H1 (cell line): ENCODE results near the gene ZNRF2. TPM values are rescaled to one million over a fixed set of nuclear protein-coding genes. Genes with fewer than 3 reads are reported as not detected.

Source experiments
- CTCF ChIA-PET: fragments of 300-600 bp; sonication (Branson Sonifier 250); formaldehyde crosslinking; loops from one replicate; lab custom pipeline; 2021; ENCODE audit not compliant: partially characterized antibody; lab: Charles Lee
- POLR2A ChIA-PET: fragments of 300-600 bp; sonication (Branson Sonifier 250); formaldehyde crosslinking; loops from one replicate; lab custom pipeline; 2021; ENCODE audit warnings: inconsistent platforms; ENCODE audit not compliant: partially characterized antibody; lab: Charles Lee
- DNase-seq, 2 experiments: peaks; one replicate each; pipeline versions ENCODE4 v3.0.0 to v3.0.0-alpha.2; 2010 to 2022; ENCODE audit warnings: low spot score in 2 of 2, low read depth in 1 of 2, mixed read lengths in 1 of 2
- FAIRE-seq: peaks from 2 replicates; lab custom pipeline; 2011; peaks lifted over from hg19 to GRCh38; lab: Jason Lieb, UNC
- H2AFZ ChIP-seq: 2 replicates; pipeline ENCODE4 v1.8.1; 2012; ENCODE audit warnings: low read length, inconsistent platforms
- H2AK5ac ChIP-seq: 2 replicates; pipeline ENCODE4 v1.6.1; 2013; ENCODE audit warnings: low read depth, low read length
- H2BK120ac ChIP-seq: replicated peaks from 2 replicates; pipeline ENCODE3; 2013; ENCODE audit warnings: low read depth, low read length, inconsistent platforms
- H2BK12ac ChIP-seq: 2 replicates; pipeline ENCODE4 v1.6.1; 2013; ENCODE audit warnings: low read depth, low read length
- H2BK15ac ChIP-seq: 2 replicates; pipeline ENCODE4 v1.6.1; 2013; ENCODE audit warnings: low read length
- H2BK20ac ChIP-seq: 2 replicates; pipeline ENCODE4 v1.6.1; 2013; ENCODE audit warnings: low read length
- H2BK5ac ChIP-seq: 2 replicates; pipeline ENCODE4 v1.6.1; 2013; ENCODE audit warnings: low read depth, low read length
- H3K14ac ChIP-seq: 2 replicates; pipeline ENCODE4 v1.6.1; 2013; ENCODE audit warnings: inconsistent platforms; ENCODE audit not compliant: insufficient read length
- H3K18ac ChIP-seq: 2 replicates; pipeline ENCODE4 v1.6.1; 2013; ENCODE audit warnings: low read length; ENCODE audit errors: extremely low read depth
- H3K23ac ChIP-seq: 2 replicates; pipeline ENCODE4 v1.6.1; 2013; ENCODE audit warnings: inconsistent platforms; ENCODE audit not compliant: insufficient read length
- H3K23me2 ChIP-seq: 2 replicates; pipeline ENCODE4 v1.6.1; 2013; ENCODE audit warnings: low read depth, low read length
- H3K27ac ChIP-seq: 2 replicates; pipeline ENCODE4 v1.6.1; 2011; ENCODE audit warnings: low read depth, low read length, inconsistent platforms
- H3K27me3 ChIP-seq, 4 experiments: replicated peaks in 1 of 4; 1 replicate in 1 of 4; 2 replicates in 3 of 4; pipeline versions ENCODE4 v1.6.1 to v1.8.1; 2011 to 2013; ENCODE audit warnings: low read length in 3 of 4, mild to moderate bottlenecking in 3 of 4, inconsistent platforms in 2 of 4, mixed read lengths in 2 of 4, moderate library complexity in 1 of 4; ENCODE audit not compliant: control insufficient read depth in 3 of 4, insufficient read depth in 3 of 4; ENCODE audit errors: extremely low read depth in 1 of 4
- H3K36me3 ChIP-seq, 4 experiments: 2 replicates each; pipeline versions ENCODE4 v1.6.1 to v1.8.1; 2011 to 2013; ENCODE audit warnings: mild to moderate bottlenecking in 4 of 4, low read length in 3 of 4, moderate library complexity in 2 of 4, control low read depth in 1 of 4, inconsistent platforms in 1 of 4; ENCODE audit not compliant: insufficient read depth in 4 of 4, control insufficient read depth in 2 of 4
- H3K4ac ChIP-seq: replicated peaks from 2 replicates; pipeline ENCODE3; 2013; ENCODE audit warnings: low read length, low read depth, mixed read lengths, inconsistent platforms; ENCODE audit not compliant: insufficient read length
- H3K4me1 ChIP-seq, 4 experiments: replicated peaks in 1 of 4; 1 replicate in 1 of 4; 2 replicates in 3 of 4; pipeline versions ENCODE4 v1.6.1 to v1.8.1; 2011 to 2013; ENCODE audit warnings: low read length in 3 of 4, inconsistent platforms in 2 of 4, mixed read lengths in 1 of 4; ENCODE audit not compliant: insufficient read depth in 4 of 4, control insufficient read depth in 3 of 4
- H3K4me2 ChIP-seq, 2 experiments: 2 replicates each; pipeline versions ENCODE4 v1.6.1 to v1.8.1; 2011 to 2013; ENCODE audit warnings: low read depth in 2 of 2, low read length in 2 of 2, control low read depth in 1 of 2, inconsistent platforms in 1 of 2, mild to moderate bottlenecking in 1 of 2; ENCODE audit not compliant: insufficient read depth in 1 of 2
- H3K4me3 ChIP-seq, 4 experiments: fragments of 200-600, 300-600 bp in 1 of 4; sonication (generic), shearing (Covaris generic), sonication (Bioruptor Twin) in 1 of 4; 2 replicates each; pipeline versions ENCODE4 v1.5.1 to v1.8.1; 2011 to 2016; ENCODE audit warnings: low read length in 4 of 4, low read depth in 3 of 4, control low read depth in 2 of 4, inconsistent platforms in 2 of 4, mild to moderate bottlenecking in 2 of 4, mixed read lengths in 1 of 4, moderate library complexity in 1 of 4; ENCODE audit not compliant: insufficient read depth in 2 of 4; ENCODE audit errors: extremely low read depth in 1 of 4
- H3K56ac ChIP-seq: replicated peaks from 2 replicates; pipeline ENCODE3; 2013; ENCODE audit warnings: low read depth, mild to moderate bottlenecking, mixed read lengths, low read length, inconsistent platforms; ENCODE audit not compliant: insufficient read length
- H3K79me1 ChIP-seq: 2 replicates; pipeline ENCODE4 v1.6.1; 2013; ENCODE audit warnings: low read depth, low read length, control low read depth
- H3K79me2 ChIP-seq, 2 experiments: 2 replicates each; pipeline versions ENCODE4 v1.6.1 to v1.8.1; 2012 to 2013; ENCODE audit warnings: low read length in 2 of 2, mild to moderate bottlenecking in 2 of 2, inconsistent platforms in 1 of 2; ENCODE audit not compliant: insufficient read depth in 2 of 2, control insufficient read depth in 1 of 2
- H3K9ac ChIP-seq, 4 experiments: replicated peaks in 1 of 4; 1 replicate in 1 of 4; 2 replicates in 3 of 4; pipeline versions ENCODE4 v1.6.1 to v1.8.1; 2011 to 2013; ENCODE audit warnings: low read depth in 3 of 4, low read length in 3 of 4, control low read depth in 2 of 4, mild to moderate bottlenecking in 2 of 4, moderate library complexity in 2 of 4, inconsistent platforms in 1 of 4; ENCODE audit errors: extremely low read depth in 1 of 4
- H3K9me3 ChIP-seq, 2 experiments: 2 replicates each; pipeline versions ENCODE4 v1.6.1 to v1.8.1; 2012 to 2013; ENCODE audit warnings: mild to moderate bottlenecking in 2 of 2, moderate library complexity in 2 of 2, control low read depth in 1 of 2, inconsistent platforms in 1 of 2, low read depth in 1 of 2, low read length in 1 of 2, mixed read lengths in 1 of 2; ENCODE audit not compliant: insufficient read depth in 2 of 2
- H4K20me1 ChIP-seq, 2 experiments: replicated peaks in 1 of 2; 2 replicates each; pipeline versions ENCODE3 to v1.8.1; 2011 to 2013; ENCODE audit warnings: inconsistent platforms in 2 of 2, low read length in 2 of 2, mild to moderate bottlenecking in 1 of 2; ENCODE audit not compliant: insufficient read depth in 2 of 2, control insufficient read depth in 1 of 2
- H4K5ac ChIP-seq: 2 replicates; pipeline ENCODE4 v1.6.1; 2013; ENCODE audit warnings: low read length, low read depth, mixed read lengths, inconsistent platforms; ENCODE audit not compliant: insufficient read length
- H4K8ac ChIP-seq: 2 replicates; pipeline ENCODE4 v1.8.0; 2013; ENCODE audit warnings: mild to moderate bottlenecking, moderate library complexity, low read length, inconsistent platforms; ENCODE audit not compliant: insufficient read depth; ENCODE audit errors: extremely low read depth
- H4K91ac ChIP-seq: replicated peaks from 2 replicates; pipeline ENCODE3; 2013; ENCODE audit warnings: low read length, mixed read lengths, inconsistent platforms; ENCODE audit not compliant: insufficient read length
- POLR2AphosphoS5 ChIP-seq: IDR thresholded peaks from 2 replicates; pipeline ENCODE4 v1.6.1; 2011; ENCODE audit warnings: low read depth, low read length
- SIX5 ChIP-seq: IDR thresholded peaks from 2 replicates; pipeline ENCODE4 v1.6.1; 2011; ENCODE audit warnings: mild to moderate bottlenecking, low read depth, low read length
- SP2 ChIP-seq: IDR thresholded peaks from 2 replicates; pipeline ENCODE4 v1.6.1; 2012; ENCODE audit warnings: mild to moderate bottlenecking, low read length, inconsistent platforms
- TAF7 ChIP-seq: optimal IDR thresholded peaks from 2 replicates; pipeline ENCODE3; 2011; ENCODE audit warnings: low read depth, mild to moderate bottlenecking, inconsistent platforms, low read length, moderate library complexity, borderline replicate concordance
- WGBS, 2 experiments: shearing (Covaris generic) in 1 of 2; methylation state at CpG; one replicate each; pipeline versions ENCODE4 v1.1.6 to v1.1.7; 2013 to 2015; ENCODE audit warnings: low lambda C conversion rate in 2 of 2, mixed read lengths in 2 of 2, inconsistent platforms in 1 of 2, low coverage in 1 of 2, missing lambda C conversion rate in 1 of 2; ENCODE audit not compliant: insufficient replicate concordance in 2 of 2, insufficient coverage in 1 of 2, insufficient read length in 1 of 2; ENCODE audit errors: extremely low coverage in 1 of 2, missing lambda C conversion rate in 1 of 2; 5-methylcytosine and 5-hydroxymethylcytosine counted together
- polyA plus RNA-seq, 7 experiments: library from polyadenylated mRNA; depleted of rRNA in 3 of 7; stranded (reverse) in 5 of 7; unstranded in 2 of 7; fragments of >200 nt in 5 of 7; fragments of 200-250 nt in 2 of 7; gene quantifications; 1 replicate in 5 of 7; 2 replicates in 1 of 7; 4 replicates in 1 of 7; pipeline versions ENCODE4 v1.2.1 to v1.2.3, GENCODE V29; 2011 to 2013; ENCODE audit warnings: missing spikeins in 2 of 7, mixed read lengths in 2 of 7
- total RNA-seq: library from RNA; stranded (reverse); fragmentation: NEBNext Ultra II Directional; extraction: Animal tissue kit (Norgen Biotek cat#: 25700); gene quantifications from 2 replicates; pipeline ENCODE4 v1.2.1, GENCODE V29; 2021

Gene ZNRF2
- total and polyA plus RNA-seq, 2 of the 8 experiments (the other 6 are each of a cell fraction or from before 2014, with no cell fraction given) = 2.9 to 16.2 TPM

DNA sequence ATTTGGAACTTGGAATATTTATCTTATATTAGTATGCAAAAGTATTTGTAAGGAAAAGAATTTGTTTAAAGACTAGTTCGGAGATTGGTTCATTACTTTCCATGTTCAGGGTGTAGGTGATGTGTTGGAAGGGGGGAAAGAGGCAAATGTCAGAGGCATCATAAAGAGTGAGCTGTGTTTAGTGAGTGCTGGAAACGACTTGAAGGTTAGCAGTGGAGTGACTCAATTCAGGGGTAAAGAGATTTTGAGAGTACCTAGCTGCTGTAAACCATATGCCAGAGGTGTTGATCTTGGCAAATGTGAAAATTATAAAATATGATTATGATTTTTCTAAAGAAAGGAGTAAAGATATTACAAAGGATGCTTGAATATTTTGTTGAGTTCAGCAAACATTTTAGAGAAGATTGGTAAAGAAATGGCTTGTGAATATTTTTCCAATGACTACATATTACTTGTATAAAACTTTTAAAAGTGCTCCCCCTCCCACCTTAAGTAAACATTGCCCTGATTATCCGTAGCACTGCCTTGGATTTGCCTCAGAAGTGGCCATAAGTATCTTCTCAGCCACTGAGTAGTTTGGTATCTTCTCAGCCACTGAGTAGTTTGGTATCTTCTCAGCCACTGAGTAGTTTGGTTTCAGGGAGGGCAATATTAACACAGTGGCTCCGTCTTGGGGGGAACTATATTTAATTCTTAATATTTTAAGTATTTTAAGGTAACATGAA lies 51.5 kb downstream of the ZNRF2 start:
- H4K5ac ChIP-seq = no peak overlapping the region
- TF ChIP-seq POLR2AphosphoS5 = no peak
- no peak for TF ChIP-seq TAF7
- TF ChIP-seq SIX5 = no peak
- TF ChIP-seq SP2 = no peak
- no peak overlapping the region for H2AK5ac ChIP-seq
- WGBS, 2 experiments = 77% methylated on average over 4 of the region's 4 CpGs; no CpG with 5 or more reads in 1 of the 2 experiments
- no peak overlapping the region for H4K8ac ChIP-seq
- peaks cover 0 to 76% of the 10 kb centered on the region in 2 experiments; a peak in 2 of 4 replicates for H3K79me2 ChIP-seq
- no peak overlapping the region for H3K4me2 ChIP-seq
- no peak overlapping the region for H2BK15ac ChIP-seq
- no peaks in the 10 kb centered on the region for H3K23me2 ChIP-seq
- H2BK12ac ChIP-seq = no peak overlapping the region
- POLR2A ChIA-PET = interaction anchor here (1.1 kb wide), 1 partner anchor 13 kb away, joined by 5 read pairs; no protein-coding TSS in a partner anchor
- no peak overlapping the region for H3K18ac ChIP-seq
- no peak for DNase-seq
- no peak overlapping the region for H3K4me3 ChIP-seq
- no peaks in the 10 kb centered on the region for H3K27me3 ChIP-seq
- H3K56ac ChIP-seq = no peak overlapping the region
- no peaks in the 10 kb centered on the region for H4K20me1 ChIP-seq
- H3K36me3 ChIP-seq = no peaks in the 10 kb centered on the region
- H3K23ac ChIP-seq = no peak overlapping the region
- H2AFZ ChIP-seq = no peak overlapping the region
- H3K4me1 ChIP-seq = no peaks in the 10 kb centered on the region
- no peak for FAIRE-seq
- H2BK120ac ChIP-seq = no peak overlapping the region
- H2BK20ac ChIP-seq = no peak overlapping the region
- H3K79me1 ChIP-seq = no peaks in the 10 kb centered on the region
- H3K9ac ChIP-seq = no peak overlapping the region
- no peak overlapping the region for H4K91ac ChIP-seq
- H3K4ac ChIP-seq = no peak overlapping the region
- H3K14ac ChIP-seq = no peak overlapping the region
- no peak overlapping the region for H3K27ac ChIP-seq
- no peak overlapping the region for H2BK5ac ChIP-seq
- CTCF ChIA-PET = interaction anchor here (1.1 to 1.2 kb wide), 3 partner anchors 13 to 60 kb away, joined by 3 to 5 read pairs (median 4); no protein-coding TSS in a partner anchor
- no peaks in the 10 kb centered on the region; a peak in 1 of 4 replicates for H3K9me3 ChIP-seq
